GM12872 (cell line): ENCODE measurements around the gene CCDC187.

ENCODE experiments used
- CTCF ChIP-seq: IDR thresholded peaks from 3 replicates; pipeline ENCODE4 v1.5.1; 2011; ENCODE audit warnings: low read depth, mild to moderate bottlenecking, low read length, moderate library complexity; ENCODE audit not compliant: insufficient read depth

CCDC187 gene

GRCh38 chr9:136328622-136329041 is 24.7 kb upstream of the CCDC187 start:
- TF ChIP-seq CTCF, result no peak

- TF ChIP-seq CTCF, result no peak
Observed at GRCh38 chr9:136328011-136328621, 24.2 kb upstream of the CCDC187 start.

- no peak for TF ChIP-seq CTCF
Observed at GRCh38 chr9:136327304-136327974, 23.5 kb upstream of the CCDC187 start, which contains the start of gene GPSM1. Gene GPSM1 (plus strand): TSS chr9:136327539. CDS start chr9:136327696, 157 bp downstream.

GRCh38 chr9:136326761-136327303 is 22.9 kb upstream of the CCDC187 start:
- TF ChIP-seq CTCF, result no peak

- no peak for TF ChIP-seq CTCF
Observed at GRCh38 chr9:136326061-136326760, 22.3 kb upstream of the CCDC187 start.

GRCh38 chr9:136325358-136325757 is 21.5 kb upstream of the CCDC187 start:
- no peak for TF ChIP-seq CTCF

GRCh38 chr9:136324501-136325300 is 20.8 kb upstream of the CCDC187 start:
- TF ChIP-seq CTCF, result no peak
